K562 (cell line): ENCODE measurements around the gene SFTPA2. TPM values are rescaled to one million over a fixed set of nuclear protein-coding genes. Genes with fewer than 3 reads are reported as not detected.

ENCODE experiments used
- ATF7 ChIP-seq: fragments of 450-650 bp; IDR thresholded peaks from 2 replicates; pipeline ENCODE4 v1.7.1; 2014; ENCODE audit warnings: mild to moderate bottlenecking, moderate library complexity
- CBX3 ChIP-seq, 2 experiments: IDR thresholded peaks; 1 replicate in 1 of 2; 2 replicates in 1 of 2; pipeline ENCODE4 v1.6.1; 2012; ENCODE audit warnings: inconsistent platforms in 2 of 2, low read length in 2 of 2, borderline replicate concordance in 1 of 2, control low read depth in 1 of 2
- DNMT1 ChIP-seq: fragments of 450-650 bp; IDR thresholded peaks from 2 replicates; pipeline ENCODE4 v1.6.1; 2016; ENCODE audit warnings: antibody characterized with exemption, mild to moderate bottlenecking
- FOXK2 ChIP-seq, 2 experiments: fragments of 450-650 bp; IDR thresholded peaks in 1 of 2; conservative IDR thresholded peaks in 1 of 2; 2 replicates each; pipeline ENCODE4 v1.6.1; 2016; ENCODE audit warnings: low read depth in 2 of 2, mild to moderate bottlenecking in 1 of 2
- JUNB ChIP-seq: fragments of 450-650 bp; formaldehyde crosslinking; conservative IDR thresholded peaks from 2 replicates; pipeline ENCODE4 v1.4.0; 2020; ENCODE audit warnings: mild to moderate bottlenecking
- MGA ChIP-seq: fragments of 450-650 bp; IDR thresholded peaks from 2 replicates; pipeline ENCODE4 v1.6.1; 2016; ENCODE audit warnings: mild to moderate bottlenecking, moderate library complexity
- MTA3 ChIP-seq: fragments of 450-650 bp; formaldehyde crosslinking; IDR thresholded peaks from 2 replicates; pipeline ENCODE4 v1.6.1; 2017; ENCODE audit warnings: mild to moderate bottlenecking, borderline replicate concordance
- PML ChIP-seq: IDR thresholded peaks from 2 replicates; pipeline ENCODE4 v1.6.1; 2012; ENCODE audit warnings: low read length, inconsistent platforms
- POU5F1 ChIP-seq: fragments of 150-350 bp; IDR thresholded peaks from 2 replicates; pipeline ENCODE4 v1.6.1; 2014; ENCODE audit warnings: borderline replicate concordance, low read length, low read depth, mild to moderate bottlenecking; ENCODE audit not compliant: partially characterized antibody
- ZHX1 ChIP-seq: fragments of 150-350 bp; conservative IDR thresholded peaks from 2 replicates; pipeline ENCODE4 v1.6.1; 2014; ENCODE audit warnings: low read length
- ZNF224 ChIP-seq: sonication (generic); formaldehyde crosslinking; IDR thresholded peaks from 2 replicates; pipeline ENCODE4 v1.8.0; 2022; ENCODE audit warnings: mild to moderate bottlenecking, missing genetic modification reagents
- ZNF644 ChIP-seq: fragments of 200-800 bp; sonication (Bioruptor generic); IDR thresholded peaks from 2 replicates; pipeline ENCODE4 v1.6.1; 2016; ENCODE audit warnings: low read depth, missing genetic modification characterization, missing compliant biosample characterization
- ZNF785 ChIP-seq: fragments of 250-450 bp; sonication (Bioruptor Pico); IDR thresholded peaks from 2 replicates; pipeline ENCODE4 v1.4.0; 2020; ENCODE audit warnings: mild to moderate bottlenecking
- polyA plus RNA-seq, 8 experiments: library from polyadenylated mRNA; depleted of rRNA in 4 of 8; stranded (reverse) in 5 of 8; unstranded in 3 of 8; fragments of >200 nt; fragmentation: Nextera tagmentation in 2 of 8; fragmentation: Illumina TruSeq in 1 of 8; extraction: Ambion mirVana in 2 of 8; extraction: Trizol in 1 of 8; gene quantifications; 2 replicates each; pipeline versions ENCODE4 v1.2.1 to v1.2.3, GENCODE V29; 2011 to 2014; ENCODE audit warnings: inconsistent platforms in 1 of 8, missing spikeins in 1 of 8
- total RNA-seq, 7 experiments: library from RNA; depleted of rRNA in 6 of 7; stranded (reverse); fragments of >200 nt in 6 of 7; fragmentation: Illumina TruSeq in 2 of 7; extraction: Trizol in 2 of 7; gene quantifications; 2 replicates each; pipeline versions ENCODE4 v1.2.1 to v1.2.3, GENCODE V29; 2011 to 2021; ENCODE audit warnings: low replicate concordance in 1 of 7

Gene SFTPA2
- total and polyA plus RNA-seq, 9 of the 15 experiments (the other 6 are each of a cell fraction or from before 2014, with no cell fraction given): 4.1 TPM; not detected in 8

- TF ChIP-seq ZHX1 (no peak), MTA3 (no peak), CBX3 (IDR thresholded peaks at IDR 0.05; ENCODE audit: borderline replicate concordance in 1 of 2, low read length in 2 of 2) (no peak), ATF7 (no peak), PML (no peak), MGA (no peak), ZNF785 (CRISPR knock-in tag) (no peak), JUNB (CRISPR knock-in tag) (no peak), POU5F1 (no peak), DNMT1 (no peak), ZNF644 (tag) (no peak), FOXK2 (conservative IDR thresholded peaks at IDR 0.05 in 1 of 2, IDR thresholded peaks at IDR 0.05 in 1 of 2; ENCODE audit: low read depth in 2 of 2) (no peak), ZNF224 (no peak)
Measured at GRCh38 chr10:79562135-79562756, 2.0 kb upstream of the SFTPA2 start (continued).
